DND-41 (cell line): Measurements from ENCODE around the gene ANKRD13A.

Experiments
- CTCF ChIP-seq: IDR thresholded peaks from 2 replicates; pipeline ENCODE4 v1.5.1; 2012; ENCODE audit warnings: borderline replicate concordance, low read length, moderate library complexity, mild to moderate bottlenecking; ENCODE audit not compliant: poor library complexity, severe bottlenecking; ENCODE audit errors: extremely low read depth
- EZH2 ChIP-seq: IDR thresholded peaks from 3 replicates; pipeline ENCODE4 v1.6.1; 2012; ENCODE audit warnings: borderline replicate concordance, low read depth, mild to moderate bottlenecking, moderate library complexity, low read length, inconsistent platforms; ENCODE audit not compliant: severe bottlenecking

- no peak for TF ChIP-seq CTCF
- no peak for TF ChIP-seq EZH2
Observed at GRCh38 chr12:109999649-109999971, 380 bp downstream of the ANKRD13A start.
